Smooth muscle cell of bladder (primary cell): Measurements from ENCODE around the gene PTPRZ1. TPM values are rescaled to one million over a fixed set of nuclear protein-coding genes. Genes with fewer than 3 reads are reported as not detected.

ENCODE experiments used
- total RNA-seq: library from RNA; depleted of rRNA; stranded (reverse); fragments of >200 nt; gene quantifications from 2 replicates; pipeline ENCODE4 v1.2.3, GENCODE V29; 2014

PTPRZ1 gene
- total RNA-seq: not detected in 2 replicates

GRCh38 chr7:121872831-121873288, at the start of gene PTPRZ1:
Gene PTPRZ1, plus strand, starts transcription at chr7:121873161. Its CDS starts 339 bp downstream, at chr7:121873500.

